HepG2 (cell line): ENCODE data around the gene RGSL1. TPM values are rescaled to one million over a fixed set of nuclear protein-coding genes. Genes with fewer than 3 reads are reported as not detected.

Experiments
- ARNT ChIP-seq: fragments of 450-650 bp; IDR thresholded peaks from 2 replicates; pipeline ENCODE4 v1.6.1; 2017
- BRCA1 ChIP-seq: sonication (generic); formaldehyde crosslinking; IDR thresholded peaks from 2 replicates; pipeline ENCODE4 v1.4.0; 2020; ENCODE audit warnings: missing genetic modification reagents
- FOSL1 ChIP-seq: sonication (generic); formaldehyde crosslinking; IDR thresholded peaks from 2 replicates; pipeline ENCODE4 v1.9.0; 2021; ENCODE audit warnings: missing genetic modification reagents, borderline replicate concordance
- HMG20B ChIP-seq: conservative IDR thresholded peaks from 2 replicates; pipeline ENCODE4 v1.6.1; 2016; ENCODE audit warnings: missing genetic modification reagents, missing compliant biosample characterization
- IKZF1 ChIP-seq: fragments of 450-650 bp; IDR thresholded peaks from 2 replicates; pipeline ENCODE4 v1.7.1; 2016
- IRF2 ChIP-seq: IDR thresholded peaks from 2 replicates; pipeline ENCODE4 v1.6.1; 2018; ENCODE audit warnings: missing genetic modification reagents, missing compliant biosample characterization
- KDM1A ChIP-seq: IDR thresholded peaks from 2 replicates; pipeline ENCODE4 v1.6.1; 2016; ENCODE audit warnings: missing compliant biosample characterization
- TBP ChIP-seq: sonication (generic); formaldehyde crosslinking; IDR thresholded peaks from 2 replicates; pipeline ENCODE4 v1.5.0; 2020; ENCODE audit warnings: missing genetic modification reagents
- TCF7 ChIP-seq: sonication (generic); IDR thresholded peaks from 2 replicates; pipeline ENCODE4 v1.6.1; 2016; ENCODE audit warnings: antibody characterized with exemption, low read depth
- U2AF1 ChIP-seq: fragments of 200-400 bp; formaldehyde crosslinking; optimal IDR thresholded peaks from 2 replicates; pipeline ENCODE3; 2017; ENCODE audit warnings: mild to moderate bottlenecking, low read depth, low read length
- U2AF2 ChIP-seq: fragments of 200-400 bp; formaldehyde crosslinking; IDR thresholded peaks from 2 replicates; pipeline ENCODE4 v1.6.1; 2017; ENCODE audit warnings: low read depth, mild to moderate bottlenecking, low read length
- ZFP36L2 ChIP-seq: sonication (generic); formaldehyde crosslinking; IDR thresholded peaks from 2 replicates; pipeline ENCODE4 v1.4.0; 2020; ENCODE audit warnings: missing genetic modification reagents
- ZFP62 ChIP-seq: sonication (generic); formaldehyde crosslinking; IDR thresholded peaks from 2 replicates; pipeline ENCODE4 v1.4.0; 2020; ENCODE audit warnings: missing genetic modification reagents
- ZNF121 ChIP-seq: sonication (generic); formaldehyde crosslinking; IDR thresholded peaks from 2 replicates; pipeline ENCODE4 v1.5.0; 2020; ENCODE audit warnings: mild to moderate bottlenecking, missing genetic modification reagents
- ZNF251 ChIP-seq: sonication (generic); formaldehyde crosslinking; IDR thresholded peaks from 2 replicates; pipeline ENCODE4 v1.9.0; 2021; ENCODE audit warnings: mild to moderate bottlenecking, missing genetic modification reagents
- ZNF256 ChIP-seq: sonication (generic); formaldehyde crosslinking; conservative IDR thresholded peaks from 2 replicates; pipeline ENCODE4 v1.4.0; 2020; ENCODE audit warnings: missing genetic modification reagents
- ZNF337 ChIP-seq: sonication (generic); formaldehyde crosslinking; IDR thresholded peaks from 2 replicates; pipeline ENCODE4 v1.5.1; 2020; ENCODE audit warnings: missing genetic modification reagents, low read depth, mild to moderate bottlenecking, borderline replicate concordance
- ZNF44 ChIP-seq: sonication (generic); formaldehyde crosslinking; IDR thresholded peaks from 2 replicates; pipeline ENCODE4 v1.5.1; 2020; ENCODE audit warnings: mild to moderate bottlenecking, missing genetic modification reagents
- ZNF550 ChIP-seq: sonication (generic); formaldehyde crosslinking; IDR thresholded peaks from 2 replicates; pipeline ENCODE4 v1.4.0; 2020; ENCODE audit warnings: mild to moderate bottlenecking, missing genetic modification reagents, borderline replicate concordance
- ZNF557 ChIP-seq: sonication (generic); formaldehyde crosslinking; IDR thresholded peaks from 2 replicates; pipeline ENCODE4 v1.4.0; 2020; ENCODE audit warnings: missing genetic modification reagents
- ZNF564 ChIP-seq: sonication (generic); formaldehyde crosslinking; IDR thresholded peaks from 2 replicates; pipeline ENCODE4 v1.8.1; 2023; ENCODE audit warnings: mild to moderate bottlenecking, missing genetic modification reagents
- ZNF777 ChIP-seq: sonication (generic); formaldehyde crosslinking; IDR thresholded peaks from 2 replicates; pipeline ENCODE4 v1.4.0; 2020; ENCODE audit warnings: missing genetic modification reagents
- ZSCAN9 ChIP-seq: IDR thresholded peaks from 2 replicates; pipeline ENCODE4 v1.6.1; 2016; ENCODE audit warnings: borderline replicate concordance
- polyA plus RNA-seq, 8 experiments: library from polyadenylated mRNA; depleted of rRNA in 3 of 8; stranded (reverse) in 7 of 8; unstranded in 1 of 8; fragments of >200 nt; fragmentation: Illumina TruSeq in 4 of 8; extraction: Trizol in 4 of 8; gene quantifications; 2 replicates each; pipeline versions ENCODE4 v1.2.1 to v1.2.3, GENCODE V29; 2011 to 2016; ENCODE audit warnings: low read depth in 4 of 8, missing spikeins in 1 of 8, mixed read lengths in 1 of 8; ENCODE audit not compliant: insufficient read depth in 1 of 8
- total RNA-seq, 5 experiments: library from RNA; depleted of rRNA; stranded (reverse); fragments of >200 nt; fragmentation: Illumina TruSeq; extraction: Trizol; gene quantifications; 2 replicates each; pipeline ENCODE4 v1.2.3, GENCODE V29; 2016; ENCODE audit warnings: low read depth in 1 of 5
- TF ChIP-seq, protein P1 (sequence below): sonication (generic); formaldehyde crosslinking; IDR thresholded peaks from 2 replicates; pipeline ENCODE4 v1.4.0; 2020; ENCODE audit warnings: missing genetic modification reagents; ENCODE audit errors: not compliant biosample characterization
- TF ChIP-seq, protein P2 (sequence below): sonication (generic); formaldehyde crosslinking; IDR thresholded peaks from 2 replicates; pipeline ENCODE4 v1.4.0; 2020; ENCODE audit warnings: missing genetic modification reagents, borderline replicate concordance
- TF ChIP-seq, protein P3 (sequence below): sonication (generic); formaldehyde crosslinking; IDR thresholded peaks from 2 replicates; pipeline ENCODE4 v1.8.0; 2022; ENCODE audit warnings: missing genetic modification reagents, mild to moderate bottlenecking, moderate library complexity, borderline replicate concordance

Gene RGSL1
- total and polyA plus RNA-seq, 2 of the 13 experiments (the other 11 are each of a cell fraction or from before 2014, with no cell fraction given): not detected

- TF ChIP-seq, protein P1, sequence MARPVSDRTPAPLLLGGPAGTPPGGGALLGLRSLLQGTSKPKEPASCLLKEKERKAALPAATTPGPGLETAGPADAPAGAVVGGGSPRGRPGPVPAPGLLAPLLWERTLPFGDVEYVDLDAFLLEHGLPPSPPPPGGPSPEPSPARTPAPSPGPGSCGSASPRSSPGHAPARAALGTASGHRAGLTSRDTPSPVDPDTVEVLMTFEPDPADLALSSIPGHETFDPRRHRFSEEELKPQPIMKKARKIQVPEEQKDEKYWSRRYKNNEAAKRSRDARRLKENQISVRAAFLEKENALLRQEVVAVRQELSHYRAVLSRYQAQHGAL (CRISPR knock-in tag): no peak
- TF ChIP-seq ZFP62 (no peak), ZNF251 (CRISPR knock-in tag) (no peak), ZNF256 (CRISPR knock-in tag) (no peak), ZNF557 (CRISPR knock-in tag) (no peak), U2AF1 (no peak), BRCA1 (CRISPR knock-in tag) (no peak), ZNF777 (CRISPR knock-in tag) (no peak), HMG20B (CRISPR knock-in tag) (no peak), KDM1A (CRISPR knock-in tag) (no peak), ZNF44 (CRISPR knock-in tag) (no peak), IRF2 (no peak; the same call in 1 of the 2 replicates), TBP (CRISPR knock-in tag) (no peak), ARNT (no peak), FOSL1 (CRISPR knock-in tag) (no peak), ZNF121 (no peak), ZNF550 (CRISPR knock-in tag) (no peak), ZSCAN9 (CRISPR knock-in tag) (no peak; the same call in 1 of the 2 replicates), TCF7 (no peak), ZNF337 (CRISPR knock-in tag) (no peak), U2AF2 (no peak), IKZF1 (no peak), ZFP36L2 (CRISPR knock-in tag) (no peak), ZNF564 (CRISPR knock-in tag) (no peak)
- TF ChIP-seq, protein P2, sequence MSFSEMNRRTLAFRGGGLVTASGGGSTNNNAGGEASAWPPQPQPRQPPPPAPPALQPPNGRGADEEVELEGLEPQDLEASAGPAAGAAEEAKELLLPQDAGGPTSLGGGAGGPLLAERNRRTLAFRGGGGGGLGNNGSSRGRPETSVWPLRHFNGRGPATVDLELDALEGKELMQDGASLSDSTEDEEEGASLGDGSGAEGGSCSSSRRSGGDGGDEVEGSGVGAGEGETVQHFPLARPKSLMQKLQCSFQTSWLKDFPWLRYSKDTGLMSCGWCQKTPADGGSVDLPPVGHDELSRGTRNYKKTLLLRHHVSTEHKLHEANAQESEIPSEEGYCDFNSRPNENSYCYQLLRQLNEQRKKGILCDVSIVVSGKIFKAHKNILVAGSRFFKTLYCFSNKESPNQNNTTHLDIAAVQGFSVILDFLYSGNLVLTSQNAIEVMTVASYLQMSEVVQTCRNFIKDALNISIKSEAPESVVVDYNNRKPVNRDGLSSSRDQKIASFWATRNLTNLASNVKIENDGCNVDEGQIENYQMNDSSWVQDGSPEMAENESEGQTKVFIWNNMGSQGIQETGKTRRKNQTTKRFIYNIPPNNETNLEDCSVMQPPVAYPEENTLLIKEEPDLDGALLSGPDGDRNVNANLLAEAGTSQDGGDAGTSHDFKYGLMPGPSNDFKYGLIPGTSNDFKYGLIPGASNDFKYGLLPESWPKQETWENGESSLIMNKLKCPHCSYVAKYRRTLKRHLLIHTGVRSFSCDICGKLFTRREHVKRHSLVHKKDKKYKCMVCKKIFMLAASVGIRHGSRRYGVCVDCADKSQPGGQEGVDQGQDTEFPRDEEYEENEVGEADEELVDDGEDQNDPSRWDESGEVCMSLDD (CRISPR knock-in tag): no peak
- TF ChIP-seq, protein P3, sequence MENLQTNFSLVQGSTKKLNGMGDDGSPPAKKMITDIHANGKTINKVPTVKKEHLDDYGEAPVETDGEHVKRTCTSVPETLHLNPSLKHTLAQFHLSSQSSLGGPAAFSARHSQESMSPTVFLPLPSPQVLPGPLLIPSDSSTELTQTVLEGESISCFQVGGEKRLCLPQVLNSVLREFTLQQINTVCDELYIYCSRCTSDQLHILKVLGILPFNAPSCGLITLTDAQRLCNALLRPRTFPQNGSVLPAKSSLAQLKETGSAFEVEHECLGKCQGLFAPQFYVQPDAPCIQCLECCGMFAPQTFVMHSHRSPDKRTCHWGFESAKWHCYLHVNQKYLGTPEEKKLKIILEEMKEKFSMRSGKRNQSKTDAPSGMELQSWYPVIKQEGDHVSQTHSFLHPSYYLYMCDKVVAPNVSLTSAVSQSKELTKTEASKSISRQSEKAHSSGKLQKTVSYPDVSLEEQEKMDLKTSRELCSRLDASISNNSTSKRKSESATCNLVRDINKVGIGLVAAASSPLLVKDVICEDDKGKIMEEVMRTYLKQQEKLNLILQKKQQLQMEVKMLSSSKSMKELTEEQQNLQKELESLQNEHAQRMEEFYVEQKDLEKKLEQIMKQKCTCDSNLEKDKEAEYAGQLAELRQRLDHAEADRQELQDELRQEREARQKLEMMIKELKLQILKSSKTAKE (CRISPR knock-in tag): no peak; the same call in 1 of the 2 replicates
Observed at GRCh38 chr1:182457844-182458243, 7.9 kb downstream of the RGSL1 start (continued).
